ENCODE measurements around the gene JAG1.

DNA sequence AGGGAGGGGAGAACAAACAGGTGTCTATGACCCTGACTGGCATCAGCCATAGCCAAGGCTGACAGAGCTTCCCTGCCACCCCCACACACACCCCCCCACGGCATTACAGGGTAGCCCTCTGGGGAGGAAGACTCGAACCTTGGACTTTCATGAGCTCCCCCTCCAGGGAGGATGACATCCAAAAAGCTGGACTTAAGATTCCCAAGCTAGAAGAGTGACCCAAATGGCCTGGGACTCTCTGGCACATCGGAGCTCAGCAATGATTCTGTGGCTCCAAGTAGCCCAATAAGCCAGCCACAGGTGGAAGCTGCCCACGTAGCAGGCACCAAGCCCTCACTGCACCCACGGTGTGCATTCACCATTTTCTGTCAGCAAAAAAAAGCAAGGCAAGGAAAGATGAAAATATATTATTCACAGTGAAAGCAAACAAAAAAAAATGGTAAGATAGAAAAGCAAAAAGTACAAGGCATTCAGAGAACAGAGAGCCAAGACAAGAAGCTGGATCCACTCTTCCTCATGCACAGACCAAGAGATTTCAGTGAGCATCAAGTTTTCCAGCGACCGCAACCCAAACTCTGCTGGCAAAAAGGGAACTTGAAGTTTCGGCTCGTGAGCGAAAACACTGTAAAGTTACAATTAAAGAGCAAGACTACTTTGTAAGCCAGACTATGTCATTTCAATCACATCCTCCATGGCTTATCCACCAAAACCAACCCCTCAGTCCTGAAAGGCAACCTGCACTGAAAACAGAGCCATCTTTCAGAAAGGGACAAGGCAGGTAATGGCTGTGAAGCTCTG, 10.9 kb downstream of the JAG1 start:
- TF ChIP-seq, protein P1, sequence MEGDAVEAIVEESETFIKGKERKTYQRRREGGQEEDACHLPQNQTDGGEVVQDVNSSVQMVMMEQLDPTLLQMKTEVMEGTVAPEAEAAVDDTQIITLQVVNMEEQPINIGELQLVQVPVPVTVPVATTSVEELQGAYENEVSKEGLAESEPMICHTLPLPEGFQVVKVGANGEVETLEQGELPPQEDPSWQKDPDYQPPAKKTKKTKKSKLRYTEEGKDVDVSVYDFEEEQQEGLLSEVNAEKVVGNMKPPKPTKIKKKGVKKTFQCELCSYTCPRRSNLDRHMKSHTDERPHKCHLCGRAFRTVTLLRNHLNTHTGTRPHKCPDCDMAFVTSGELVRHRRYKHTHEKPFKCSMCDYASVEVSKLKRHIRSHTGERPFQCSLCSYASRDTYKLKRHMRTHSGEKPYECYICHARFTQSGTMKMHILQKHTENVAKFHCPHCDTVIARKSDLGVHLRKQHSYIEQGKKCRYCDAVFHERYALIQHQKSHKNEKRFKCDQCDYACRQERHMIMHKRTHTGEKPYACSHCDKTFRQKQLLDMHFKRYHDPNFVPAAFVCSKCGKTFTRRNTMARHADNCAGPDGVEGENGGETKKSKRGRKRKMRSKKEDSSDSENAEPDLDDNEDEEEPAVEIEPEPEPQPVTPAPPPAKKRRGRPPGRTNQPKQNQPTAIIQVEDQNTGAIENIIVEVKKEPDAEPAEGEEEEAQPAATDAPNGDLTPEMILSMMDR (IDR thresholded peaks at IDR 0.05; ENCODE audit: poor library complexity, severe bottlenecking) = no peak
- TF ChIP-seq EZH2 (IDR thresholded peaks at IDR 0.05; ENCODE audit: borderline replicate concordance, insufficient read depth, low read length, poor library complexity, severe bottlenecking) (no peak), POLR2AphosphoS5 (IDR thresholded peaks at IDR 0.05) (no peak), TAF1 (IDR thresholded peaks at IDR 0.05; ENCODE audit: low read depth) (no peak), EP300 (conservative IDR thresholded peaks at IDR 0.05; ENCODE audit: poor library complexity, severe bottlenecking) (no peak), SMC3 (conservative IDR thresholded peaks at IDR 0.05; ENCODE audit: poor library complexity) (no peak), RAD21 (conservative IDR thresholded peaks at IDR 0.05) (no peak), REST (IDR thresholded peaks at IDR 0.05; ENCODE audit: borderline replicate concordance) (no peak), MXI1 (conservative IDR thresholded peaks at IDR 0.05; ENCODE audit: poor library complexity, severe bottlenecking) (no peak)

All from neural cell (in vitro differentiated cells).